CD14-positive monocyte (primary cell): ENCODE measurements around the gene AKAP6. TPM values are rescaled to one million over a fixed set of nuclear protein-coding genes. Genes with fewer than 3 reads are reported as not detected.

Experiments used
- DNase-seq, 3 donors: peaks; one replicate each; pipeline ENCODE4 v3.0.0-alpha.2; 2011 to 2022
- H2AFZ ChIP-seq: 2 replicates; pipeline ENCODE4 v1.6.0; 2012; ENCODE audit warnings: mild to moderate bottlenecking, low read depth, low read length, inconsistent platforms; ENCODE audit not compliant: insufficient read depth, poor library complexity, severe bottlenecking
- H3K27ac ChIP-seq, 2 donors: 1 replicate in 1 of 2; 2 replicates in 1 of 2; pipeline ENCODE4 v1.5.1; 2012 to 2013; ENCODE audit warnings: low read length in 2 of 2, control low read depth in 1 of 2, inconsistent platforms in 1 of 2, low read depth in 1 of 2, mild to moderate bottlenecking in 1 of 2
- H3K27me3 ChIP-seq, 2 donors: one replicate each; pipeline versions ENCODE4 v1.6.0 to v1.6.1; 2011 to 2013; ENCODE audit warnings: low read length in 2 of 2; ENCODE audit not compliant: control insufficient read depth in 2 of 2, insufficient read depth in 2 of 2
- H3K36me3 ChIP-seq, 2 donors: replicated peaks in 1 of 2; 1 replicate in 1 of 2; 2 replicates in 1 of 2; pipeline versions ENCODE4 v1.5.1 to v1.6.1; 2012 to 2013; ENCODE audit warnings: low read length in 2 of 2, control low read depth in 1 of 2, inconsistent platforms in 1 of 2, mild to moderate bottlenecking in 1 of 2; ENCODE audit not compliant: insufficient read depth in 2 of 2, control insufficient read depth in 1 of 2
- H3K4me1 ChIP-seq, 2 donors: 1 replicate in 1 of 2; 2 replicates in 1 of 2; pipeline versions ENCODE4 v1.5.1 to v1.6.1; 2012 to 2013; ENCODE audit warnings: low read length in 2 of 2, control low read depth in 1 of 2, inconsistent platforms in 1 of 2, mild to moderate bottlenecking in 1 of 2, moderate library complexity in 1 of 2; ENCODE audit not compliant: insufficient read depth in 2 of 2, control insufficient read depth in 1 of 2
- H3K4me2 ChIP-seq: replicated peaks from 2 replicates; pipeline ENCODE3; 2012; ENCODE audit warnings: low read length, moderate library complexity, mild to moderate bottlenecking; ENCODE audit not compliant: poor library complexity, severe bottlenecking; ENCODE audit errors: extremely low read depth
- H3K4me3 ChIP-seq, 3 experiments: fragments of 200-600 bp in 1 of 3; sonication (generic) in 1 of 3; replicated peaks in 1 of 3; 1 replicate in 2 of 3; 2 replicates in 1 of 3; pipeline ENCODE4 v1.5.1; 2011 to 2013; ENCODE audit warnings: low read length in 3 of 3, mild to moderate bottlenecking in 3 of 3, control low read depth in 2 of 3, low read depth in 2 of 3, inconsistent platforms in 1 of 3, moderate library complexity in 1 of 3
- H3K79me2 ChIP-seq: 2 replicates; pipeline ENCODE4 v1.6.0; 2012; ENCODE audit warnings: mild to moderate bottlenecking, control low read depth, inconsistent platforms, low read length, moderate library complexity; ENCODE audit not compliant: insufficient read depth
- H3K9ac ChIP-seq: 2 replicates; pipeline ENCODE4 v1.6.0; 2017; ENCODE audit warnings: low read length, mild to moderate bottlenecking; ENCODE audit not compliant: insufficient read depth, poor library complexity, severe bottlenecking
- H3K9me3 ChIP-seq, 2 donors: replicated peaks in 1 of 2; 1 replicate in 1 of 2; 2 replicates in 1 of 2; pipeline versions ENCODE4 v1.5.1 to v1.6.1; 2012 to 2013; ENCODE audit warnings: low read length in 2 of 2, control low read depth in 1 of 2; ENCODE audit not compliant: control insufficient read depth in 1 of 2, insufficient read depth in 1 of 2
- H4K20me1 ChIP-seq: 2 replicates; pipeline ENCODE4 v1.6.0; 2012; ENCODE audit warnings: mild to moderate bottlenecking, low read length, control low read depth, moderate library complexity; ENCODE audit not compliant: insufficient read depth
- H3K27ac Mint-ChIP-seq, 7 donors: one replicate each; pipeline ENCODE4 v1.8.0; 2020; ENCODE audit warnings: mild to moderate bottlenecking in 7 of 7, mixed read lengths in 7 of 7, moderate library complexity in 6 of 7, inconsistent platforms in 2 of 7
- H3K27me3 Mint-ChIP-seq, 3 donors: one replicate each; pipeline ENCODE4 v1.8.0; 2021 to 2022; ENCODE audit warnings: low read depth in 3 of 3, mild to moderate bottlenecking in 3 of 3, mixed read lengths in 3 of 3, moderate library complexity in 3 of 3, inconsistent platforms in 1 of 3
- H3K36me3 Mint-ChIP-seq, 2 donors: one replicate each; pipeline ENCODE4 v1.8.0; 2020; ENCODE audit warnings: mixed read lengths in 2 of 2, inconsistent platforms in 1 of 2, mild to moderate bottlenecking in 1 of 2
- H3K4me1 Mint-ChIP-seq: one replicate; pipeline ENCODE4 v1.8.0; 2020; ENCODE audit warnings: mild to moderate bottlenecking, mixed read lengths
- H3K4me3 Mint-ChIP-seq, 2 donors: one replicate each; pipeline ENCODE4 v1.8.0; 2020; ENCODE audit warnings: mild to moderate bottlenecking in 2 of 2, mixed read lengths in 2 of 2, moderate library complexity in 1 of 2
- H3K9me3 Mint-ChIP-seq, 7 donors: one replicate each; pipeline ENCODE4 v1.8.0; 2020 to 2022; ENCODE audit warnings: mixed read lengths in 7 of 7, mild to moderate bottlenecking in 6 of 7, moderate library complexity in 6 of 7, inconsistent platforms in 2 of 7
- whole genome bisulfite sequencing: methylation state at CpG from one replicate; pipeline ENCODE4 v1.1.5; 2013; ENCODE audit warnings: missing lambda C conversion rate; ENCODE audit not compliant: insufficient coverage; 5-methylcytosine and 5-hydroxymethylcytosine counted together
- intact Hi-C, 2 donors: fragments of 100-400 bp; cut with micrococcal nuclease; formaldehyde crosslinking; loops; one replicate each; pipeline versions ENCODE4 v1.15.0 to v1.15.1; 2023
- polyA plus RNA-seq, 3 donors: library from polyadenylated mRNA; depleted of rRNA in 1 of 3; unstranded in 2 of 3; stranded (reverse) in 1 of 3; fragments of 300-500 nt in 2 of 3; fragments of >200 nt in 1 of 3; fragmentation: Illumina TruSeq in 2 of 3; gene quantifications; 1 replicate in 2 of 3; 2 replicates in 1 of 3; pipeline ENCODE4 v1.2.3, GENCODE V29; 2012 to 2021
- TF ChIP-seq, protein P1 (sequence below): fragments of 200-600 bp; IDR thresholded peaks from one replicate; pipeline ENCODE4 v1.8.0; 2022; ENCODE audit warnings: antibody characterized with exemption, mild to moderate bottlenecking

The AKAP6 gene
- polyA plus RNA-seq, 3 donors, result not detected

- intact Hi-C loops, result no loop called here
- H3K27ac ChIP-seq, result no peak overlapping the region
- Mint-ChIP-seq H3K9me3 (peaks cover 0 to 9% (median 2%) of the 10 kb centered on the region in 7 donors), H3K27me3 (peaks cover 0 to 5% (median 5%) of the 10 kb centered on the region in 3 donors), H3K36me3 (no peaks in the 10 kb centered on the region), H3K4me1 (no peaks in the 10 kb centered on the region), H3K27ac (no peak overlapping the region), H3K4me3 (no peak overlapping the region)
- no peaks in the 10 kb centered on the region for H3K9me3 ChIP-seq
- no peaks in the 10 kb centered on the region for H4K20me1 ChIP-seq
- no peak overlapping the region for H3K4me2 ChIP-seq
- H2AFZ ChIP-seq, result no peak overlapping the region
- no peak overlapping the region for H3K4me3 ChIP-seq
- H3K79me2 ChIP-seq, result no peaks in the 10 kb centered on the region
- TF ChIP-seq, protein P1, sequence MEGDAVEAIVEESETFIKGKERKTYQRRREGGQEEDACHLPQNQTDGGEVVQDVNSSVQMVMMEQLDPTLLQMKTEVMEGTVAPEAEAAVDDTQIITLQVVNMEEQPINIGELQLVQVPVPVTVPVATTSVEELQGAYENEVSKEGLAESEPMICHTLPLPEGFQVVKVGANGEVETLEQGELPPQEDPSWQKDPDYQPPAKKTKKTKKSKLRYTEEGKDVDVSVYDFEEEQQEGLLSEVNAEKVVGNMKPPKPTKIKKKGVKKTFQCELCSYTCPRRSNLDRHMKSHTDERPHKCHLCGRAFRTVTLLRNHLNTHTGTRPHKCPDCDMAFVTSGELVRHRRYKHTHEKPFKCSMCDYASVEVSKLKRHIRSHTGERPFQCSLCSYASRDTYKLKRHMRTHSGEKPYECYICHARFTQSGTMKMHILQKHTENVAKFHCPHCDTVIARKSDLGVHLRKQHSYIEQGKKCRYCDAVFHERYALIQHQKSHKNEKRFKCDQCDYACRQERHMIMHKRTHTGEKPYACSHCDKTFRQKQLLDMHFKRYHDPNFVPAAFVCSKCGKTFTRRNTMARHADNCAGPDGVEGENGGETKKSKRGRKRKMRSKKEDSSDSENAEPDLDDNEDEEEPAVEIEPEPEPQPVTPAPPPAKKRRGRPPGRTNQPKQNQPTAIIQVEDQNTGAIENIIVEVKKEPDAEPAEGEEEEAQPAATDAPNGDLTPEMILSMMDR, result no peak
- H3K36me3 ChIP-seq, result no peaks in the 10 kb centered on the region
- no peaks in the 10 kb centered on the region for H3K4me1 ChIP-seq
- no peak for DNase-seq
- H3K27me3 ChIP-seq, result no peaks in the 10 kb centered on the region
- WGBS, result 92% methylated on average over 2 of the region's 4 CpGs
- H3K9ac ChIP-seq, result no peak overlapping the region
Measured at GRCh38 chr14:32349322-32349721, 20.2 kb downstream of the AKAP6 start.

- WGBS, result no CpG with 5 or more reads among the region's 1 CpG
Measured at GRCh38 chr14:32350020-32350419, 20.9 kb downstream of the AKAP6 start.

More at GRCh38 chr14:32350020-32350419, 20.9 kb downstream of the AKAP6 start:
- Histone ChIP-seq H3K9me3 (no peaks in the 10 kb centered on the region), H4K20me1 (no peaks in the 10 kb centered on the region), H3K4me1 (no peaks in the 10 kb centered on the region), H3K27ac (no peak overlapping the region), H3K4me3 (no peak overlapping the region), H3K4me2 (no peak overlapping the region), H3K27me3 (no peaks in the 10 kb centered on the region), H3K36me3 (no peaks in the 10 kb centered on the region), H2AFZ (no peak overlapping the region), H3K79me2 (no peaks in the 10 kb centered on the region), H3K9ac (no peak overlapping the region)
- Mint-ChIP-seq H3K27me3 (peaks cover 0 to 5% (median 5%) of the 10 kb centered on the region in 3 donors), H3K36me3 (no peaks in the 10 kb centered on the region), H3K9me3 (peaks cover 0 to 9% (median 2%) of the 10 kb centered on the region in 7 donors), H3K4me3 (no peak overlapping the region), H3K27ac (no peak overlapping the region), H3K4me1 (no peaks in the 10 kb centered on the region)
- intact Hi-C loops, result no loop called here
- TF ChIP-seq, protein P1, result no peak
- DNase-seq, result no peak
